Ascending aorta (tissue), 2 donors: ENCODE data around the gene CACNA2D3. TPM values are rescaled to one million over a fixed set of nuclear protein-coding genes. Genes with fewer than 3 reads are reported as not detected.

ENCODE experiments used
- DNase-seq, 2 donors: peaks; one replicate each; pipeline ENCODE4 v3.0.0-alpha.2; 2019; ENCODE audit warnings: low spot score in 2 of 2
- H3K27ac ChIP-seq, 2 donors: fragments of 200-600 bp; sonication (generic); one replicate each; pipeline ENCODE4 v1.5.1; 2016 to 2017; ENCODE audit warnings: mild to moderate bottlenecking in 1 of 2
- H3K27me3 ChIP-seq: fragments of 200-600 bp; sonication (generic); one replicate; pipeline ENCODE4 v1.5.1; 2017
- H3K36me3 ChIP-seq, 2 donors: fragments of 200-600 bp; sonication (generic); one replicate each; pipeline ENCODE4 v1.5.1; 2016
- H3K4me1 ChIP-seq, 2 donors: fragments of 200-600 bp; sonication (generic); one replicate each; pipeline ENCODE4 v1.5.1; 2016 to 2017; ENCODE audit warnings: mild to moderate bottlenecking in 1 of 2
- H3K4me3 ChIP-seq, 2 donors: fragments of 200-600 bp; sonication (generic); one replicate each; pipeline ENCODE4 v1.5.1; 2016 to 2017; ENCODE audit warnings: mild to moderate bottlenecking in 1 of 2
- H3K9me3 ChIP-seq, 2 donors: fragments of 200-600 bp; sonication (generic); one replicate each; pipeline ENCODE4 v1.5.1; 2016
- intact Hi-C: fragments of 100-400 bp; cut with DNase I; formaldehyde crosslinking; loops from one replicate; pipeline ENCODE4 v1.15.1; 2023
- total RNA-seq: library from RNA; depleted of rRNA; stranded (reverse); fragments of >200 nt; gene quantifications from one replicate; pipeline ENCODE4 v1.1.0, GENCODE V29; 2016
- TF ChIP-seq, protein P1 (sequence below), 3 experiments: fragments of 200-600 bp in 2 of 3; fragments of 450-650 bp in 1 of 3; sonication (generic) in 2 of 3; IDR thresholded peaks; one replicate each; pipeline ENCODE4 v1.5.1; 2016 to 2019; ENCODE audit warnings: antibody characterized with exemption in 3 of 3, mild to moderate bottlenecking in 1 of 3, moderate library complexity in 1 of 3

The CACNA2D3 gene
- total RNA-seq, 1 donor from 2014 or later = not detected

DNA sequence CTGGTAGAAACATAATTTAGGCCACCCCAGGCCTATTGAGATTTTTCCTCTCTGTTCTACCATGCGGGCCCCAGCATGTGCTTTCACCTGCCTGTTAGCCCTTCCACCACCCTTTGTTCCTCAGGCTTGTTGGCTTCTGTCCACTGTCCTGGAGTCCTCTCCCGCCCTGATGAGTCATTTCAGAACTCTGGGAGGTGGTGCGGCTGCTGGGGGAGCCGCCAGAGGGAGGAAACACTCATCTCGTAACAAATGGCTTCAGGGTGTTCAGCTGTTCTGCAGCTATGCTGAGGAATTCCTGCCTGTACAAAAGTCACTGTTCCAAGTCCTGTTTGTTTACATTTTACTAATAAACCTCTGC lies 769.2 kb downstream of the CACNA2D3 start:
- H3K4me1 ChIP-seq = peaks cover 0 to 3% of the 10 kb centered on the region in 2 donors
- no peak overlapping the region for H3K27ac ChIP-seq
- intact Hi-C loops = no loop called here
- H3K4me3 ChIP-seq = no peak overlapping the region
- H3K9me3 ChIP-seq = no peaks in the 10 kb centered on the region
- H3K27me3 ChIP-seq = no peaks in the 10 kb centered on the region
- TF ChIP-seq, protein P1, sequence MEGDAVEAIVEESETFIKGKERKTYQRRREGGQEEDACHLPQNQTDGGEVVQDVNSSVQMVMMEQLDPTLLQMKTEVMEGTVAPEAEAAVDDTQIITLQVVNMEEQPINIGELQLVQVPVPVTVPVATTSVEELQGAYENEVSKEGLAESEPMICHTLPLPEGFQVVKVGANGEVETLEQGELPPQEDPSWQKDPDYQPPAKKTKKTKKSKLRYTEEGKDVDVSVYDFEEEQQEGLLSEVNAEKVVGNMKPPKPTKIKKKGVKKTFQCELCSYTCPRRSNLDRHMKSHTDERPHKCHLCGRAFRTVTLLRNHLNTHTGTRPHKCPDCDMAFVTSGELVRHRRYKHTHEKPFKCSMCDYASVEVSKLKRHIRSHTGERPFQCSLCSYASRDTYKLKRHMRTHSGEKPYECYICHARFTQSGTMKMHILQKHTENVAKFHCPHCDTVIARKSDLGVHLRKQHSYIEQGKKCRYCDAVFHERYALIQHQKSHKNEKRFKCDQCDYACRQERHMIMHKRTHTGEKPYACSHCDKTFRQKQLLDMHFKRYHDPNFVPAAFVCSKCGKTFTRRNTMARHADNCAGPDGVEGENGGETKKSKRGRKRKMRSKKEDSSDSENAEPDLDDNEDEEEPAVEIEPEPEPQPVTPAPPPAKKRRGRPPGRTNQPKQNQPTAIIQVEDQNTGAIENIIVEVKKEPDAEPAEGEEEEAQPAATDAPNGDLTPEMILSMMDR (IDR thresholded peaks at IDR 0.05) = peak in 1 of 3 experiments; percentile 13
- H3K36me3 ChIP-seq = no peaks in the 10 kb centered on the region
- peak; percentile 13 to 74 for DNase-seq

DNA sequence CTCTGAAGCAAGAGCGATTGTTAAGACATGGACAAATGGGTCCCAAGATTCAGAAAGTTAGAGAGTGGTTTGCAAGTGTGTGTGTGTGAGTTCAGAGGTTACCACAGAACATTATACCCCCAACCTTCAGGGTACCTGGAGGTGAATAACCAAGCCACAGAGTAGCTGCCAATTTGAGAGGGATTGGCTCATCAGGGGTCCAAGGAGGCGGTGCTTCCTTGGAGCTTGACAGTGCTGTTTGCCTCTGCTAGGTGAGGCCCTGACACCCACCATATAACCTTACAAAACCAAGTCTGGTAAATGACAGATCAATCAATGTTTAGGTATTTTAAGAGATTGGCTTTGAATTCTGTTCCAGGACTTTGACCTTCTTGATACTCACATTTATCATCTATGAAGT lies 769.8 kb downstream of the CACNA2D3 start:
- no peak overlapping the region for H3K4me3 ChIP-seq
- H3K27ac ChIP-seq = no peak overlapping the region
- H3K9me3 ChIP-seq = no peaks in the 10 kb centered on the region
- TF ChIP-seq, protein P1 (IDR thresholded peaks at IDR 0.05) = no peak
- H3K36me3 ChIP-seq = no peaks in the 10 kb centered on the region
- DNase-seq = no peak
- intact Hi-C loops = no loop called here
- peaks cover 0 to 3% of the 10 kb centered on the region in 2 donors for H3K4me1 ChIP-seq
- H3K27me3 ChIP-seq = no peaks in the 10 kb centered on the region

DNA sequence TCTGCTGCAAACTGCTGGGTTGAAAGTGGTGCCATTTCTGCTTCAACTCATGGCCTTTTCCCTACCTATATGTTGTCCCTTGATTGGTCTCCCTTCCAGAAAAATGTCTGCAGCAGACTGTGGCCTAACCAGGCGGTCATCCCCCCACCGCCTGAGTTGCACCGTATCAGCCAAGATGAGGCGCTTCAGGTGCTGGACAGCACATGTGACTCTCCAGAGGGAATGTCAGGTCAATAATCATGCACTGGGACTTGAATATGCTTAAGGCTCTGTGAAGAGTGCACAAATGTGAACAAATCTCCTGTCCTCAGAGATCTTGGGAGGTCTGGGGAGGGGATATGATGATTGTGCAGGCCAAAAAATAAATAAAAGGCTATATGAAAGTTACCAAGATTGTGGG lies 773.3 kb downstream of the CACNA2D3 start:
- no peak for DNase-seq
- peaks cover 0 to 3% of the 10 kb centered on the region in 2 donors for H3K4me1 ChIP-seq
- no peak overlapping the region for H3K27ac ChIP-seq
- H3K9me3 ChIP-seq = no peaks in the 10 kb centered on the region
- TF ChIP-seq, protein P1 (IDR thresholded peaks at IDR 0.05) = no peak
- H3K4me3 ChIP-seq = no peak overlapping the region
- H3K36me3 ChIP-seq = no peaks in the 10 kb centered on the region
- intact Hi-C loops = no loop called here
- no peaks in the 10 kb centered on the region for H3K27me3 ChIP-seq

DNA sequence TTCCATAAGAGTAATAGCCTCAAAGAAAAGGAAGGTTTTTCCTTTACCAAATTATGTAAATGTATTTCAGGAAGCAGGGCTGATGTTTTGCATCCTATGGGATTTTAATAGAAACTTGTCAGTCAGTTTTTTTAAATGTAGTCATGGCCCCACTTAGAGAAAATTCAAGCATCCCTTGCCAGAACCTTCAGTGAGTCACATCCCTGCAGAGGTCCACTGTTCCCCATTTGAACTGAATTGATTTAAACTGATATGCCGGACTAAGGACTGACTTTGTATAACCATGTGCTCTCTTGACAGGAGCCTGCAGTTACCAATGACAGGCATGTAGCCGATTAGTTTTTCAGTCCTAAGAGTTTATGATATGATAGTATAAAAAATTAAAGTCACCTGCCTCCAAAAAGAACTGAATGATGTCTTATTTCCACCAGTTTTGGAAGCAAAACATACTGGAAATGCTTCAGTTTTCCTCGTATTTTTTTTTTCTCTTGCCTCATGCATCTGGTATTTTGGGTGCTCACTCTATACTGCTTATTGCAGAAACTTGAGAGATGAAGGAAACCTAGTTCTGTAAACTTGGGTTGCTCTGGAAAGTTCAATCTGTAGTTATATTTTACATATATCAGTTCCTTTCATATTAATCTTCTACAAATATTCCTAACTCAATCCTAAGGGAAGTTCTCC lies 774.8 kb downstream of the CACNA2D3 start:
- no peak overlapping the region for H3K4me3 ChIP-seq
- TF ChIP-seq, protein P1 (IDR thresholded peaks at IDR 0.05) = no peak
- intact Hi-C loops = no loop called here
- H3K27ac ChIP-seq = no peak overlapping the region
- no peaks in the 10 kb centered on the region for H3K4me1 ChIP-seq
- no peaks in the 10 kb centered on the region for H3K36me3 ChIP-seq
- DNase-seq = no peak
- no peaks in the 10 kb centered on the region for H3K27me3 ChIP-seq
- H3K9me3 ChIP-seq = no peaks in the 10 kb centered on the region

DNA sequence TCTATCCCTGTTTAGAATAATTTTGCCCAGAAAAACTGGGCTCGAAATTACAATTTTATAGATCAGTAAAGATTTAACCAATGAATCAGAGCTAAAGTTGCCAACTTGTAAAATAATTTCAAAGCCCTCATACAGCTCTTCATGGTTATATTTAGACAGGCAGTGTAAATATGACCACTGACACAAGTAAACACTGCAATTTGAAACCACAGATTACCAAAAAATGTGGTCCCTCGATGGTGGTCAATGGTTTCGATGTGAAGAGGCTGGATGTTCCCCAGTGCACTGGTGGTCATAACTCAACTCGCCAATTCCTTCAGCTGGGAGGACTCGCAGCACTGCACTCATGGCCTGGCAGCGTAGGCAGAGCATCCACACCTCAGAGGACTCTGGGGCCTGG lies 776.9 kb downstream of the CACNA2D3 start:
- H3K4me3 ChIP-seq = no peak overlapping the region
- H3K4me1 ChIP-seq = no peaks in the 10 kb centered on the region
- TF ChIP-seq, protein P1 (IDR thresholded peaks at IDR 0.05) = no peak
- no peak for DNase-seq
- no peaks in the 10 kb centered on the region for H3K27me3 ChIP-seq
- no peak overlapping the region for H3K27ac ChIP-seq
- H3K36me3 ChIP-seq = no peaks in the 10 kb centered on the region
- intact Hi-C loops = no loop called here
- H3K9me3 ChIP-seq = no peaks in the 10 kb centered on the region
